ENCODE data around the gene TSTD1.
"Not testable (repeated sequence)": the region's sequence is repeated elsewhere in the genome, so short reads cannot be mapped to it uniquely, and the experiment has no call there.

DNA sequence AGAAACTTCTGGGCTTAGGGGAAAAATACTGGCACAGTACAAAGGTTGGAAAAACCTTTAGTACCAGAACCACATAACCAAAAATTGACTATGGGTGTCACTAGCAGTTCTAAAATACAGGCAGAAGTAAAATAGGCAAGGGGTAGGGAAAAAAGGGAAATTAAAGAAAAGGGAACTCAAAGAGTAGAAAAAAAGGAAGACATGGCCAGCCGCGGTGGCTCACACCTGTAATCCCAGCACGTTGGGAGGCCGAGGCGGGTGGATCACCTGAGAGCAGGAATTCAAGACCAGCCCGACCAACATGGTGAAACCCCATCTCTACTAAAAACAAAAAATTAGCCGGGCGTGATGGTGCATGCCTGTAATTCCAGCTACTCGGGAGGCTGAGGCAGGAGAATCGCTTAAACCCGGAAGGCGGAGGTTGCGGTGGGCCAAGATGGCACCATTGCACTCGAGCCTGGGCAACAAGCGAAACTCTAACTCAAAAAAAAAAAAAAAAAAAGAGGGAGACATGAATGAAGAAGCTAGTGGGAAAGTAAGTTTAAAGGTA is 19.6 kb downstream of the TSTD1 start:
- TF ChIP-seq, protein P1, sequence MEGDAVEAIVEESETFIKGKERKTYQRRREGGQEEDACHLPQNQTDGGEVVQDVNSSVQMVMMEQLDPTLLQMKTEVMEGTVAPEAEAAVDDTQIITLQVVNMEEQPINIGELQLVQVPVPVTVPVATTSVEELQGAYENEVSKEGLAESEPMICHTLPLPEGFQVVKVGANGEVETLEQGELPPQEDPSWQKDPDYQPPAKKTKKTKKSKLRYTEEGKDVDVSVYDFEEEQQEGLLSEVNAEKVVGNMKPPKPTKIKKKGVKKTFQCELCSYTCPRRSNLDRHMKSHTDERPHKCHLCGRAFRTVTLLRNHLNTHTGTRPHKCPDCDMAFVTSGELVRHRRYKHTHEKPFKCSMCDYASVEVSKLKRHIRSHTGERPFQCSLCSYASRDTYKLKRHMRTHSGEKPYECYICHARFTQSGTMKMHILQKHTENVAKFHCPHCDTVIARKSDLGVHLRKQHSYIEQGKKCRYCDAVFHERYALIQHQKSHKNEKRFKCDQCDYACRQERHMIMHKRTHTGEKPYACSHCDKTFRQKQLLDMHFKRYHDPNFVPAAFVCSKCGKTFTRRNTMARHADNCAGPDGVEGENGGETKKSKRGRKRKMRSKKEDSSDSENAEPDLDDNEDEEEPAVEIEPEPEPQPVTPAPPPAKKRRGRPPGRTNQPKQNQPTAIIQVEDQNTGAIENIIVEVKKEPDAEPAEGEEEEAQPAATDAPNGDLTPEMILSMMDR (IDR thresholded peaks at IDR 0.05): not testable (repeated sequence)
- TF ChIP-seq EP300, POLR2A (IDR thresholded peaks at IDR 0.05): not testable (repeated sequence)
